ENCODE measurements around the gene MBOAT1.

DNA sequence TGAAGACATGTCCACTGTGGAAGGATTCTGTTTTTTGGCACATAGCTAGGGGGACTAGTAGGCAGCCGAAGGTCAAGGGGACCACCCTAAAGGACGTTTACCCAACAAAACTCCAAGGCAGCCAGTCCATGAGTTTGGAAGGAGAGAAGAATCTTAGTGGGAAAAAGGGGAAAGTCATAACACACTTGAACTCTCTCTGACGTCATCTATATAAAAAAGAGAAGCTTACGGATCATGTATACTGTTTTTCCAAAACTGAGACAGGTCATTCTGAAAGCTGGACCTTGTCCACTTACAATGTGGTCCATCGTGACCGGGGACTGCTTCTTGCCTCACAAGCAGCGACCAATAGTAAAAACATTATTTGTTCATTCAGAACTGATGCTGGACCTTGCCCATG lies 95.5 kb downstream of the MBOAT1 start:
- no peak for TF ChIP-seq POLR2A (IDR thresholded peaks at IDR 0.05; ENCODE audit: low read depth, low read length)
- TF ChIP-seq PAX5 (IDR thresholded peaks at IDR 0.05; ENCODE audit: insufficient read depth, low read length, severe bottlenecking), result no peak
- no peak for TF ChIP-seq TAF1 (IDR thresholded peaks at IDR 0.05; ENCODE audit: low read depth, low read length)
- TF ChIP-seq POLR2AphosphoS5 (IDR thresholded peaks at IDR 0.05; ENCODE audit: low read depth, low read length), result no peak
- no peak for TF ChIP-seq POU2F2 (IDR thresholded peaks at IDR 0.05; ENCODE audit: low read depth, low read length)
